ENCODE measurements around the gene PRKAG2.

DNA sequence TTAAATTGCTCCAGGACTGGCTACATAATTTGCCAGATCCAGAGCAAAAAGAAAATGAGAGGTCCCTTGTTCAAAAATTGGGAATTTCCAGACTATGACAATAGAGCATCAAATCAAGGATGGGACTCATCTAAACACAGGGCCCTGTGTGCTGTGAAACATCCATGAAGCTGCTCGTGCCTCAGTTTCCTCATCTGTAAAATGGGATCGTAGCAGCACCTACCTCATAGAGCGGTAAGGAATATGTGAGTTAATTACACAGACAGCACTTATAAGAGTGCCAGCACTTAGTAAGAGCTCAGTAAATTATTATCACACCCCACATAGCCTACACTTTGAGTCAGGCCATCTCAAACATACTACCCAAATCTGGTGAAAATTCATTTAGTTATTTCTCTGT is 221.4 kb downstream of the PRKAG2 start:
- TF ChIP-seq, protein P1, sequence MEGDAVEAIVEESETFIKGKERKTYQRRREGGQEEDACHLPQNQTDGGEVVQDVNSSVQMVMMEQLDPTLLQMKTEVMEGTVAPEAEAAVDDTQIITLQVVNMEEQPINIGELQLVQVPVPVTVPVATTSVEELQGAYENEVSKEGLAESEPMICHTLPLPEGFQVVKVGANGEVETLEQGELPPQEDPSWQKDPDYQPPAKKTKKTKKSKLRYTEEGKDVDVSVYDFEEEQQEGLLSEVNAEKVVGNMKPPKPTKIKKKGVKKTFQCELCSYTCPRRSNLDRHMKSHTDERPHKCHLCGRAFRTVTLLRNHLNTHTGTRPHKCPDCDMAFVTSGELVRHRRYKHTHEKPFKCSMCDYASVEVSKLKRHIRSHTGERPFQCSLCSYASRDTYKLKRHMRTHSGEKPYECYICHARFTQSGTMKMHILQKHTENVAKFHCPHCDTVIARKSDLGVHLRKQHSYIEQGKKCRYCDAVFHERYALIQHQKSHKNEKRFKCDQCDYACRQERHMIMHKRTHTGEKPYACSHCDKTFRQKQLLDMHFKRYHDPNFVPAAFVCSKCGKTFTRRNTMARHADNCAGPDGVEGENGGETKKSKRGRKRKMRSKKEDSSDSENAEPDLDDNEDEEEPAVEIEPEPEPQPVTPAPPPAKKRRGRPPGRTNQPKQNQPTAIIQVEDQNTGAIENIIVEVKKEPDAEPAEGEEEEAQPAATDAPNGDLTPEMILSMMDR (IDR thresholded peaks at IDR 0.05): no peak
- TF ChIP-seq POLR2A (IDR thresholded peaks at IDR 0.05): no peak

Measured in thyroid gland (tissue), 4 donors.